Right hindlimb (tissue), 1 donor: ENCODE data around the gene DMC1.
"Not testable (repeated sequence)": the region's sequence is repeated elsewhere in the genome, so short reads cannot be mapped to it uniquely, and the experiment has no call there.

Source experiments
- DNase-seq: peaks from one replicate; pipeline ENCODE4 v3.0.0-alpha.2; 2018

The DMC1 gene

DNA sequence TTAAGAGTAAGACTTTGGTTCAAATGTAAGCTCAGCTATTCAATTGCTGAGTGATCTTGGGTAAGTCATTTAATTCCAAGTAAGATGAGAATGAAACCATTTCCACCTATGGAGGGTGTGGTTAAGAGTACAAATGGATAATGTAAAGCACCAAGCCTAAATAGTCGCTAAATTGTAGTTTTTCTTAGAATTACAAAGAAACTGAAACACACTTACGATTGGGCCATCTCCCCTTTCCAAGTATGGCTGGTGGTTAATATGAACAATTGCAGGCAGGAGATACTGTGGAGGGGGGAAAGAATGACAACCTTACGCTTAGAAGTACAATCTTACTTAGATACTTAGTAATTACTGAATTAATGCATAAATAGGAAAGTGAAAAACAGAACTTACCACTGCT, 72.1 kb downstream of the DMC1 start:
- DNase-seq = no peak

DNA sequence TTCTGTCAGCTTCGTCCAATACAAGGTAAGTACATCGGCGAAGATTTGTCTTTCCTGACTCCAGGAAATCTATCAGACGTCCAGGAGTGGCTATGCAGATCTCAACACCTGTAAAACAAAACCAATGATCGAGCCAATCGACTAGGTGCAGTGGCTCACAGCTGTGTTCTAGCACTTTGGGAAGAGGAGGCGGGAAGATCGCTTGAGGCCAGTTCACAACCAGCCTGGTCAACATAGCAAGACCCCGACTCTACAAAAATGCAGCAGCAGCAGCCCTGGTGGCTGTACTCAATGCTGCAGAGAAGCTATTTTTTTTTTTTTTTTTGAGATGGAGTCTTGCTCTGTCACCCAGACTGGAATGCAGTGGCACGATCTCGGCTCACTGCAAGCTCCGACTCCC, 75.0 kb downstream of the DMC1 start:
- DNase-seq = no peak

DNA sequence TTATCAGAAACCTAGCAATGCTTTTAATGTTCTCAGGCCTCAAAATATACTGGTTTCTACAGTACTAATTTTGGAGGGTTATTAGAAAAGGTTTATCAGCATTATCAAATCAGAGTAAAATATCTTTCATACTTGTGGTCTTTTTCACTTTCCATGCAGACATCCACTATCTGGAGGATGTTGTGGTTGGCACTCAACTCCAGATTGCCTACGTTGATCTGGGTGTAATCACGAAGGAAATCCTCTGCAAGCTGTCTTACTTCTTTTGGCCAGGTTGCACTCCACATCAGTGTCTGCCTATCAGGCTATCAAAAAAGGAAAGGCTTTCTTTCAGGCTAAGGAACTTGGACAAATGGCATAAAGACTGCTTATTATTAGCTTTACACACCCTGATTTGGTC, 75.5 kb downstream of the DMC1 start:
- DNase-seq = no peak

DNA sequence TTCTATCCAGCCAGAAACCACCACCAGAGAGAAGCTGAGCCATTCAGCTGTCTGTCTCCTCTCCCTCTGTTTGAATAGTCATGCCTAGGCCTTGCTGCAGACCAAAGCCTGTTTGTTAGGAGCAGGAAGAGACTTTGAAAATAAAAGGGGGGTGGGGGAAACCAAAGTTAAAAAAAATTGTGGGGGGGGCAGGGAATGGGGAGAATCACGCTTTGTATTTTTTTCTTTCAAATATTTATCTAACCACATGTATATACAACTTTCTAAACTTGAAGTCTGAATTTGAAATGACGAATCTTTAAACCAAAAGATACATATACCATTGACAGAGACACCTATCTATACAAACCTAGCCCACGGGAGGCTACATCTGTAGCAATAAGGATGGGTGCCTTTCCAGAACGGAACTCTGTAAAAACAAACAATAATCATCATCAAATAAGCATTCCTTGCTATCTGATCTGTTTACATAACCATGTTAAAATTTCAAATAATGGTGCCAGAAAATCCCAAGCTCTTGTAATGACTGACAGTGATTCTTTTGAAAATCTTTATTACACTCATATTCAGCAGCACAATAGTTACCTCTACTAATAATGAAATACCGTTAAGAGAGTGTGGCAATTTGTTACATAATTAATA, 78.2 kb downstream of the DMC1 start:
- no peak for DNase-seq

DNA sequence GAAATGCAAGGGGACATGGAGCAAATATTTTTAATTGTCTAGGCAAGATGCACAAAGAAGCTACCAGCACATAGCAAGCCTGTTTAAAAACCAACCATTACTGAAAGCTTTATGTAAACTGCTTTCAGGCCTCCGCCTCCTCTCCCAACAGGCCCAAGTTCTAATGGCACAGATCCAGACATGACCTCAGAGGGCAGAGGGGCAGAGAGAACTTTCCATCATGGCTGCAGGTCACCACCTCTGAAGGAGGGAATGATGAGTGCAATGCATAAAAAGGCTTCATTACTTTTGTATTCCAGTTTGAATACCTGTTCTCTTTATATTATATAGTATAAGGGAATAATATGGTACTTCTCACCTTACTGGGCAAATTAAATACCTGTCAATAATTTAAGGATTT, 79.1 kb downstream of the DMC1 start:
- no peak for DNase-seq

DNA sequence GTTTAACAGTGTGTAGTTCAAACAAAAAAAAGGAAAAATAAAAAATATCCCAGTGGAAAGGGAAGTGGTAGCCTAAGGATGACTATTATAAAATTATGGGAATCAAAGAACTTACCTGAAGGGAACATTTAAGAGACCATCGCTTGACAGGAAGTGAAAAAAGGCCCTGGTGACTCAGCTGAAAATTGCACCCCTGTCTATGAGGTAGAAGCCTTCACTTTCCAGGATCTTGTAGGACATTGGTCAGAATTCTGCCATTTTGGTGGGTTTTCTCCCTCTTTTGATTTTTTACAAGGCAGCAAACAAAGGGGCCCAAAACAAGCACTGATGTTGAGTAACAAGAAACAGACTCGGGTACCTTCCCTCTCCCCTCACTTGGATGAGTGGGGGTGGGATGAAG, 79.5 kb downstream of the DMC1 start:
- no peak for DNase-seq

DNA sequence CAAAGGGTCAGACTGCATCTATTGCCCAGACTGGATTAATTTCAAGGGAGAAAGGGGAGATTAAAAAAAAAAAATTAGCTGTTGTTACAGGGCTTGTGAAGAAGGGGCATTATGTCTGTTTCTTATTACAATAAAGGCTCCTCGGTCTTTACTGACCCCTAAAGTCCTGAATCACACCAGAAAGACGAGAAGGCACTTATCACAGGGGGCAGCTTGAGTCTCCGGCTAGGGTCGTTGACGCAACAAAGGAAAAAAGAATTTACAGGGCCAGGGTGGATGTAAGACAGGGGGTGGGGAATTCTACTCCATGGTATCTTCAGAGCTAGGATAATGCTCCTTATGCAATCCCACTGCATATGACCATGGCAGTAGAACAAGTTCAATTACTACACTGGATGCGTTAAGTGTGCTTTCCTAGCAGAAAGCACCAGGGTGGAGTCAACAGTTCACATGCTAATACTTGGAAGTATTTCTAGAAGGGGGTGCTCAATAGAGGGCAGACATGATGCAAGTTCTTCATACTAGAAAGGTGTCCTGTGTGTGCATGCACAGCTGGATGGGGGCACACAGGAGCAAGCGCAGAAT, 80.3 kb downstream of the DMC1 start:
- no peak for DNase-seq

DNA sequence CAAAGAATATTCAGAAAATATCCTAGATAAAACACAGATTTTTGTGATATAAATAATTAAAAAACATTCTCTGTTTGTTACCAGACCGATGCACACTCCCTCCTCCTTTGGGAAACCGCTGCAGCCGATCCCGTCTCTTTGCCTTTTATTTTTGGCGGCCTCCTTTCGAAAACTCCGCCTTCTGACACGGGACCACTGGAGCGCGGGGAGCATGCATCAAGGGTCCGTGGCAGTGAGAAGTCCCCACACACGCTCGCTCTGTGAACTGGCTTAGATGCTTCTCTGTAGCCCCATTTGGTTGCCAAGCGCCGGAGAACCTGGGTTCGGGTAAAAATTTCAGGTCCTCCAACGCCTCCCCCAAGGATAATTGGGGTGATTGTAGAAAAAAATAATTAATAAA, 80.8 kb downstream of the DMC1 start:
- no peak for DNase-seq

DNA sequence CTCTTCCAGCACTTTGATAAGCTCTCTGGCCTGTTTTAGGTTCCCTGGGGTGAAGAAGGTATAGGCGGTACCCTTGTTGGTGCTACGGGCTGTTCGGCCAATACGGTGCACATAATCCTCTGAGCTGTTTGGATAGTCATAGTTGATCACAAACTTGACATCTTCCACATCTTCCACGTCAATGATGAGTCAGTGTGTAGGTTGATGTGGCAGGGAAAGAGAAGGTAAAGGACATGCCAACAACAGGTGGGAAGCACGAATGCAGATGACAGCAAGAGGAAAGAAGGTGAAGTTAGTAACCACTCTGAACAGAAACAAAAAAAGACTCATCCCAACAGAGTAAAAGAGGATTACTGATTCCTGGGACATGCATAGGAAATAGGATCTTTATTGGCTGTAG, 82.0 kb downstream of the DMC1 start:
- no peak for DNase-seq

DNA sequence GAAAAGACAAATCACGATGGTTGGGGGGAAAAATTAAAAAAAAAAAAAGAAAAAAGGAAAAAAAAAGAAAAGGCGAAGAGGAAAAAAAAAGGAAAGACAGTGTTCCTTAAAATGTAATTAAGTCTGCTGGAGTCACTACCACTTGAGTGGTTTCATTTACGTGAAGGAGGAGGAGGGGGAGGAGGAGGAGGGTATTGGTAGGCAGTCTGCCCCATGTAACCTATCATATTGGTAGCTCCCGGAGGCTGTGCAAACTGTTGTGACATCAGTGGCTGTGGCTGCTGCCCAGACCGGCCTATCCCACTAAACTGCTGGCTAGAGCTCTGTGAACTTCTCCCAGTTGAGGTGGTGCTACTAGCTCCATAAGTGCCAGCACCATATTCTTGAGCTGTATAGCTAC, 84.2 kb downstream of the DMC1 start:
- DNase-seq = no peak

DNA sequence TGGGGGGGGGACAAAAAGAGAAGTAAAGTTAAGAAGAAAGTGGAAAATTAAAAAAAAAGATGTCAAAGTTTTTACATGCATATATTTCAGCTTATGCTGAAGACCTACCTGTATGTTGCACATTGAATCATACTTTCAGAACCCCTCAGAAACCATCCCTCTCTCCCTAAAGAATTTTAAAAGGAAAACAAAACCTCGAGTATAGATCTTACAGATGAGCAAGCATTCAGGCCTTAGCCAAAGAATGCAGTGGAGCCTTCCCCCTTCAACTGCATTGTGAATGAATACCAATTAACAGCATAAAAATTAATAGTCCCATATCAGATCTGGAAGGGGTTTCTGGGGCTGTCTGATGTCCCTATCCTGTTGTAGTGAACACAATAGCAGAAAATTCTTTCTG, 85.7 kb downstream of the DMC1 start:
- DNase-seq = no peak

DNA sequence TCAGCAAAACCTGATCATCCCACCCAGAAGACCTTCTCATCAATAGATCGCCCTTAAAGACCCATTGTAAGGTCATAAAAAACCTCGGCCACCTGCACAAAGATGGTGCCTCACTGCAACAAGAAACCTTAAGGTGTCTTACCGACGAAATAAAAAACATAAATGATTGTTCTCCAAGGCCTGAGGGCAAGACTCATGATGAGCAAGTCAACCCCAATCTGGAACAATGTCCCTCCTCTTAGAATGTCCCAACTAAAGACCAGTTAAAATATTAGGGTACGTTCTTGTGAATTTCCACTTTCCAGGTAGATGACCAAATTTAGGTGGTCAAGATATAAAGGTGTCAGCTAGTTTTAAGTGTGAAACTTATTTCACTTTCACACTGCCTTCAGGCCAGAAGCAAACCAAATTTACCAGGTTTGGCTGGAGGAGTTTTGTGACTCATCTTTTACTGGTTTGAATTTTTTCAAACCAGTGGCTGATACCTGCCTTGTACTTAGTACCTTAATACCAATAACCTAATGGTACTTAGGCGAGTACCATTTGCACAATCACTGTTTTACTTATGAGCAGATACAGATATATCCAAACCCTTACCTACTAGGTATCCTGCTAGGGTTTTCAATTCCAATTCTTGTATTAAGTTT, 87.2 kb downstream of the DMC1 start:
- no peak for DNase-seq

DNA sequence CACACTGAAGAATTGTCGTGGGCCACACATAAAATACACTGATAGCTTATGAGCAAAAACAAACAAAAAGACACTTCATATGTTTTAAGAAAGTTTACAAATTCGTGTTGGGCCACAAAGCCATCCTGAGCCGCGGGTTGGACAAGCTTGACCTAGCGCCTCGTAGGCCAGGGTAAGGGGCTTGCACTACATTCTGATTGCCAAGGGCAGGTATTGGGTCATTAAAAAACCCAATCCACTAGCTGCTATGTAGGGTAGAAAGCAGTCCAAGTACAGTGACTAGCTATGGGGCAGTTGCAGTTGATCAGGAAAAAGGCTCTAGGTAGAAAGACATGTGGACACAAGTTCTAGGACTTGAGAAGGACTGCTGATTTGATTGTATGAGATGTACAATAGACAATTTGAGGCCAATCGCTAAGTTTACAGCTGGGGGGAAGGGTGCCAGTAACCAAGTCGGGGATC, 88.1 kb downstream of the DMC1 start:
- no peak for DNase-seq

DNA sequence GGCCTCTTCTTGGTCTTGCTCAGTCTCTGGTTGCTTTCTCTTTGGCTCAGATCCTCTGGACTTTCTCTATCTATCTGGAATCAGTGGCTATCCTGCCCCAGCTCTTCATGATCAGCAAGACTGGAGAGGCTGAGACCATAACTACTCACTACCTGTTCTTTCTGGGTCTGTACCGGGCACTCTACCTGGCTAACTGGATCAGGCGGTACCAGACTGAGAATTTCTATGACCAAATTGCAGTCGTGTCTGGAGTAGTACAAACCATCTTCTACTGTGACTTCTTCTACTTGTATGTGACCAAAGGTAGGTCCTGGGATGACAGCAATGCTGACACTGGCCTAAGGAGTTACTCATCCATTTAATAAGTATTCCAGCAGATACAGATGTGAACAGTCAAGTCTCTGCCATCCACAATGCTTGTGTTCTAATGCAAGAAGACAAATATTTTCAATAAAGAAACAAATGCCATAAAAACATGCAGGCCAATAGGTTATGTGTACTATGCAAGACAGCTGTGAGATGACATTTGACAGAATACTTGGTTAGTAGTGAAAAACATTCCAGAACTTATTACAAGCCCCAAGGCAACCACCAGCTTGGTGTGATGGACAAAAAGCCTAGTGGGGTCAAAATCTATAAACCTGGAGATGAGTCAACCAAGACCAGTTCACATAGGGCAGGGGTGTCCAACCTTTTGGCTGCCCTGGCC, 88.7 kb downstream of the DMC1 start:
- DNase-seq = no peak

DNA sequence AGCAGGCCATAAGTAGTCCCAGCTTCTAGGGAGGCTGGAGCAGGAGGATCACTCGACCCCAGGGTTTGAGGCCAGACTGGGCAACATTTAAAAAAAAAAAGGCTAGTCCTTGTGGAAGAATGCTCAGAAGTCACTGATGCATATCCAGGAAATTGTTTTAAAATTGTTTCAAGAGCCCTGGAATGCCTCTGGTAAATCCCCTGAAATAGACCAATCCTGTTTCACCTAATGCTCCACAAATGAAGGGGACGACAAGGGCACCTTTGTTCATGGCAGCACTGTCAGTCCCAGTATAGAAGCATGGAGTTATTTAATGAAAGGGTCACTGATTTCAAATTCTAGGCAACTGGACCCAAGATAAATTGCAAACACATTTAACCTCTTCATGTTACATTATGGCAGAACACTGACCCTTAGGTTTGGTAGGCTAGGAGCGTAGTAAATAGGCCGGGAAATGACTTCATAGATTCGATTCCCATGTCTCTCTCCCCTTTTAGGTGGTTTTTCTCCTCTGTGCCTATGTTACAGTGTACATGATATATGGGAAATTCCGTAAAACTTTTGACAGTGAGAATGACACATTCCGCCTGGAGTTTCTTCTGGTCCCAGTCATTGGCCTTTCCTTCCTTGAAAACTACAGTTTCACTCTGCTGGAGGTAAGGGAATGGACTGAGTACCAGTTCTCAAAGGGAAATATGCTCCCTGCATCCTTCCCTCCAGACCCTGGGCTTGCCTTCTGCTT, 90.7 kb downstream of the DMC1 start:
- DNase-seq = no peak

DNA sequence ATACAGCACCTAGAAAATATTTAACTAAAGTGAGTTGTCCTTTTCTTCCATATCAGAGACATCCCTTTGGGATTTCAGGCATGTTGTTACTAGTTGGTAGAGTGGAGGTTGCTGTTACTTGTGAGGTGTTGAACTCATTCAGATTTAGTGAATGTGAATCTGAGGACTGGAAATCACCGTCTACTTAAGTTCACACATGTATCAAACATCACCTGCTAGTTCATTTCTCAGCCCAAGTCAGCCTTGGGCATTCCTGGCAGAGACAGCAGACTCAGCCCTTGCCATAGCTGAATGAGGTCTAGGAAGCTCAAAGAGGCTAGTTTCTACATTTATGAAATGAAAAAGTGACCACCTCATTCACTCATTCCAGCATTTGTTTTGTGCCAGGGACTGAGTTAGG, 92.4 kb downstream of the DMC1 start:
- DNase-seq = no peak

DNA sequence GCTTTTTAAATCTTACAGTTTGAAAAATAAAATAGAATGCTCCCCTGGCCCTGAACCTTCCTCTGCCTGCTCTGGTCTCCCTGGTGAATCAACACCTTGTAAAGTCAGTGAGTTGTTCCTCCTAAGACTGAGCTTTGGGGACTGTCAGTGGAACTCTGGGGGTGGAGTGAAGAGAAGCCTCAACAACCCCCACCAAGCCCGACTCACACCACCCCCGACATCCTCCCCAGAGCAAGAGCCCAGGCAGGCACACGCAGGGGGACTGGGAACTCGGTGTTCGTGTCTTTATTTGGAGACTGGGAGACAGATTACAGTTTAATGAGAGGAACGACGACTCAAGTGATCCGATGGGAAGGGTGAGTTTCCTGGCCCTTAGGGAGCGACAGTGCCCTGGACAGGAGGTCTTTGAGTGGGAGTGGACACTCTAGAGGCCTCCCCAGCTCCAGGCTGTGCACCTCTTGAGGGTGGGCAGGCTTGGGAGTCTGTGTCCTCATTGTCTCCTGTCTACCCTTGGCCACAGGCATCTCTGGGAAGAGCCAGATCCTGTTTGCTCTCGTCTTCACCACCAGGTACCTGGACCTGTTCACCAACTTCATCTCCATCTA, 95.9 kb downstream of the DMC1 start:
- no peak for DNase-seq

DNA sequence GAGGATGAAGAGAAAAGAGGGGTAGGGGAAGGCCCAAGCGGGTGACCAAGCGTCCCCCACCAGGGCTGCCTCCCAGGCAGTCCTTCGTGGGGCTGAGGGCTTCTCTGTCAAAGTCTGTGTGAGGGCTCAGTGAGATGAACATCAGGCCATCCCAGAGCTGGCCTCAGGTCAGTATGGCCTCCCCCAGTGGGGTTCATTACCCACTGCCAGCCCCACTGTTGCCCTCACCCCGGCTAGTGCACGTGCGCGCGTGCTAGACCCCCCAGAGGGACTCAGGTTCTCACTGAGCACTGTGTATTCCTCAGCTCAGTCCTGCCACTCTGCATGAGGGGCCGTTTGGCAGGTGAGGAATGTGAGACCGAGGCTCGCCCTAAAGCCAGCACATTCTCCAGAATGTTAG, 98.7 kb downstream of the DMC1 start:
- no peak for DNase-seq

DNA sequence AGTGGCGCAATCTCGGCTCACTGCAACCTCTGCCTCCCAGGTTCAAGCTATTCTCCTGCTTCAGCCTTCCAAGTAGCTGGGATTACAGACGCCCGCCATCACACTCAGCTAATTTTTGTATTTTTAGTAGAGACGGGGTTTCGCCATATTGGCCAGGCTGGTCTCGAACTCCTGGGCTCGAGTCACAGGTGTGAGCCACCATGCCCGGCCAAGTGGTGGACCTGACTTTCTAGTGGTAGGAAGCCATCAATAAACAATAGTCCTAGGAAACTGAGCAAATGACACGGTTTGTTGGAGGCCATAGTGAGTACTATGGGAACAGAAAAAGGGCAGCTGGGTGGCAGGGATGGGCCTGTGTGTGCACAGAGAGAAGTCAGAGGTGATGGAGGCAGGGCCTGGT, 99.8 kb downstream of the DMC1 start:
- DNase-seq = not testable (repeated sequence)

DNA sequence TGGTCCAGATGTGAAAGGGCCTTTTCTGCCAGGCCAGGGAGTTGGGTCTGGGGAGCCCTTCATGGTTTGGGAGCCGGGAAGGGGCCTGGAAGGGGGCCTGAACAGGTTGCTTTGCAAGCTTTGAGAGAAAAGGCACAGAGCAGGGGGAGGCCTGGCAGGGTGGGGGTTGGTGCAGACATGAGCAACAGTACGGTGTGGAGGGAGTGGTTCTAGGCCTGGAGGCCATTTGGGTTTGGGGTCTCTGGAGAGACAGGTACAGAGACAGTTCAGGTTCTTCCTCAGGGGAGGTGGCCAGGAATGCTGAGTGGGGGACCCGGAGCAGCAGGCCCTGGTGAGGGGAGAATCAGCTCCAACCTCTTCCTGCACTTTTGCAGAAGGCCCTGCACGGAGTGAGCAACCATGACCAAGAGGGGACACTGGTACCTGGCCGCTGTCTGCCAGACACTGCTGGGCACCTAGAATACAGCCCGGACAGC, 100.6 kb downstream of the DMC1 start:
- DNase-seq = no peak
